Stimulated activated CD8-positive, alpha-beta memory T cell treated with anti-CD3 and anti-CD28 coated beads, Interleukin-4, amount 100 ng/mL, for 48 hours (primary cell): Measurements from ENCODE around the gene MBNL2.

Source experiments
- DNase-seq: peaks from one replicate; pipeline ENCODE4 v3.0.0-alpha.2; 2020

The MBNL2 gene

DNA sequence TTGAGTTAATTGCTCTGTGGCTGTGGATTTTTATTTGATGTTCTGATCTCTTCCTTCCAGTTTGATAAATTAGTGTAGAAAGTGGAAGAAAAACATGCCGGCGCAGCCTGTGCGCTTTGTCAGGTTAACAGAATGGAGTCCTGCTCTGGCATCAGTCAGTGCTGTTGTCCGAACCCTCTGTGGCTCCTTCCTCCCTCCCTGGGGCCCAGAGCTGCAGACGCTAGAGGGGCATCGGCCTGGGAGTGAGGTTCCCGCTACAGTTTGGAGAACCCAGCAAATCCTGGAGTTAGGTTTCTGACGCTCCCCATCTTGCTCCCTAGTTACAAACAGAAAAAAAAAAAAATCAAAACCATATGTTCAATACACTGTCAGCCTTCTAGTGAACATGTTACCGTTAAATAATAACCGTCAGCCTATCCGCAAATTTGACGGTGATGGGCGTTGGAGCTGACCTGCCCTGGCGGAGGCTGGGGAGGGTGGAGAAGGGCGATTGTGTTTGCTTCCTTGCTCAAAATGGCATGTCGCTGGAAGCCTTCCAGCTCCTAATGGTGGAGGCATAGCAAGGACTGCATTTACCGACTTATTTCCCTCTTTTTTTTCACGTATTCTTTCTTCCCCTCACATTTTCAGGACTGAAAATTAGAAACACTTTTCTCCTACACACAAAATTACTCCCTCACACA lies 13.6 kb downstream of the MBNL2 start:
- DNase-seq, result no peak

GRCh38 chr13:97237388-97237787 lies 15.3 kb downstream of the MBNL2 start:
- DNase-seq, result no peak

DNA sequence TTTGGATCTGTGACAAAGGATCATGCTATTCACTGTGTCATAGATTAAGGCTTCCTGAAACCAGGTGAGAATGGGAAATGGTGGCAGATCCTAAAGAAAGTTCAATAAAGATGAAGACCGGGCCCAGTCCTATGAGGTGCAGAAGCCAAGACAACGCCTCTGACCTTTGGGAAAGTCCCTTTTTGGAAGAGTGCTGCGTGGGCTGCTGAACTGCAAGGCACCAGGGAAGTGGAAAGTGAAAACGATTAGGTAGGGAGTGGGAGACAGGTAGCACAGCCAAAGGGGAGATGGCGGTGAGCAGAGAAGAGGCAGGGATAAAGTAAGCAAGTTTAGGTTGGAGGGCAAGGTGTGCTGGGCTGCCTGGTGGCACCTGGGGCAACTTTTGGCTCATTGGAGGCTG lies 16.3 kb downstream of the MBNL2 start:
- DNase-seq, result no peak

DNA sequence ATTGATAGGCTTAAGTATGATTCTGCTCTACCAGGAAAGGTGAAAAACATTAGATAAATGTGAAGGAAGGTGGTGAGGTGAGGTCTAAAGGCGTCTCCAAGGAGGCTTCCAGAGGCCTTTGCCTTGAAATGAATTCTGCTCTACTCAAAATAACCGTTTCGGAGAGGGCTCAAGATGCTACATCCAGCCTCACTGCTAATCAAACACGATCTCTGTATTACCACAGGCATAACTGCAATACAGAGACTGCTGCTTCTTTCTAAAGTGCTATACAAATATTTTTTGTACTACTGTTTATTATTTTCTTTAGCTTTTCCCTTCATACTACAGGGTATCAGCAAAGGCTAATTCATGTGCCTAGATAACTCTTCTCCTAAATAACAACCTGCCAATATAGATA lies 16.8 kb downstream of the MBNL2 start:
- DNase-seq, result no peak

DNA sequence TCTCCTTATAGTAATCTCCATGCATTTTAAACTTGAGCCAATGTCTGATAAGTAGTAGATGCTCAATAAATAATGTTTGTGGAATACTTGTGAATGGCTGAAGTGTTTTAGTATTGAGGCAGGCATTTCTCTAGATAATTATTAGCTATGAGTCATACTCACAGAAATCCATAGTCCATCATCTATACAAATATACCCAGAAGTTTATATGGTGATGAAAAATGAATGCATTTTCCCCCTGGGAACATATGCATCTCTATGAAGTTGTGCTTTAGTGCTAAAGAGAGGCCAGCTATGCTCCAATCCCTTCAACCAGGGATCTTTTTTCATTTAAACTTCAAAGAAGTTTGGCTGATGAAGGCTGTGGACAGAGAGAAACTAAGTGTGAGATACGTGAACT lies 17.2 kb downstream of the MBNL2 start:
- no peak for DNase-seq

DNA sequence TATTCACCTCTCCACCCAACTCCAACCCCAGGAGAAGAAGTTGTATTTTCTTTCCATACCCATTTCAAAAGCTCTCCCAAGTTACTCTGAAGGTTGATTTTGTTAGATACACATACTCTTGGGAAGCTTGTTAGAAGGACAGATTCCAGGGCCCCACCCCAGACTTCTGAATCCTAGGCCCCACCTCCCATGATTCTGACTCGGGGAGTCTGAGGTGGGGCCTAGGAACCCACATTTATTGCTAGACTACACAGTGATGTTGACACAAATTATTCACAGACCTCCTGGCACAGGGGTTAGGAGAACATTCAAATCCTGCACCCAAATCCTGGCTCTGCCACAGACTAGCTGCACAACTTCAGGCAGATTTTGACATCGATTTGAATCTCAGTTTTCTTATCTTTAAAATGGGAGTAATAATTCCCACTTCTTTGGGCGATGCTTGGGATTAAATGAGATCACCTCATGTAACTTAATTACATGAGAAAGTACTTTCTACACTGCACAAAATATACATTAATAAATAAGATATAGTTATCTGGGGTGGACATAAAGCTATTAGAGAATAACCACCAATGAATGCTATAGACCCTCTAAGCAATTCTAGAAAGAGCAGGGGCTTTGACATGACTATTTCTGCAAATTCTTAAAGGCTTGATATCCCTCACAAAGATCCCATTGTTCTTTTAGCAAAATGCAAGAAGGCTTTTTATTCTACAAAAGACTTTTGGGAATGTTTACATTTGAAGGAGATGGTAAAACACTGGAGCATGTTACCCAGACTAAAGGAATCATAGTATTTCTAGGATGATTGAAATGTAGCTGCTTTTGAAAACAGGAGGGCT lies 18.0 kb downstream of the MBNL2 start:
- no peak for DNase-seq

- no peak for DNase-seq
Measured at GRCh38 chr13:97240788-97241734, 18.9 kb downstream of the MBNL2 start.

GRCh38 chr13:97241761-97242160 lies 19.6 kb downstream of the MBNL2 start:
- no peak for DNase-seq

GRCh38 chr13:97242755-97243497 lies 20.8 kb downstream of the MBNL2 start:
- DNase-seq, result no peak

GRCh38 chr13:97243915-97244781 lies 22.0 kb downstream of the MBNL2 start:
- no peak for DNase-seq

- DNase-seq, result no peak
Measured at GRCh38 chr13:97245011-97245410, 22.9 kb downstream of the MBNL2 start.

- no peak for DNase-seq
Measured at GRCh38 chr13:97246596-97247158, 24.5 kb downstream of the MBNL2 start.

- DNase-seq, result no peak
Measured at GRCh38 chr13:97248243-97248642, 26.1 kb downstream of the MBNL2 start.

DNA sequence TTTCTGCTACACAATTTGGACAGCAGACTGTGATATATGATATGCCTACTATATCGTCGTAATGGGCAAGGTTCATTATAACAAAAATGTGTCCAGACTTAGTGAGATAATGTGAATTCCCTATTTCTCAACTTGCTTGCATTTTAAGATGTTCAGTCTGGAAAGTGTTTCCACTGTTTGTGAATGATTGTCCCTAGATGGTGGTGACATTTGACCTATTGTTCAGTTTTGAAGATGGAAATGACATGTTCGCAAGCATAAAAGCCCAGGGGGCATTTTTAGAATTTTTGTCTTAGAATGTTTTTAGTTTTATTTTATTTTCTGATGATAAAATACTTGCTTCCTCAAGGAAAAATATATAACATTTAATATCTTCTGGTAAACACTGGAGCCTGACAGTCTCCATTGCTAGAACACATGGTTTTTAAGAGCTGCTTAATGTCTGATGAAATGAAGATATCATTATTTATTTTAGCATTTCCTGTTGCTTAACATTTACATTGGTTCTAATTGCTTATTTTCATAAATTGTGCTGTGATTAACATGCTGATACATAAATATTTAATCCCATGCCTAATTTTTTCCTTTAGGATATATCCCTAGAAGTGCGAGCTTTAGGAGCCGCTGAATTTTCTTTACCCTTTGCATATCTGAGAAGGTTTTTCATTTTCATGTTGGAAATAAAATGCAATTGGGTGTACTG lies 27.1 kb downstream of the MBNL2 start:
- no peak for DNase-seq

DNA sequence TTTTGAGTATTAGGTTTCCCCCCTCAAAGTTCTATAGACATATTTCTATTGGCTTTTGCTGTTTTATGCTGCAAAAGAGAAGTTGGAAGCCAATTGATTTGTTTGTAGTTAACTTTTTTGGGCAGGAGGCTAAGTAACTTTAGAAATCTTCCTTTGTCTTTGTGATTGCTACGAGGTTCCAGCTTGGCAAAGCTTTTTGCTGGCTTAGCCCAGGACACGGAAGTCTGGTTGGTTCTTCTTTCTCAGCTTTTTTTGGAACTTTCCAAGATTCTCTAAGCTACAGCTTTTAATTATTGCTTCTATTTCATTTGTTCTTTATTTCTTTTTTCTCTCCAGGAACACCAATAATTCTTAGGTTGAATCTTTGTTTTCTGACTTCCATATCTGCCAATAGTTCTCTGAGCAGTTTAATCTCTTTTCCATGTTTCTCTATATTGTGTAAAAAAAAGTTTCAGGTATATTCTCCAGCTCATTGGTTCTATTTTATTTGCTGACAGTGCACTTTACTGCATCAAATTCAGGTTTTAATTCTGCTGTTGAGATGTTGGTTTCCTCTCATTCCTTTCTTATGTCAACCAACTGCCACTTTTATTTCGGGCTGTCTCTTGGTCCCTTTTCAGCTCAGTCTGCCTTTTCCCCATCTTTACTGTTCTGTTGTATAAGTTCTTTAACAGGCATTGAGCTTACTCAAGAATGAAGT lies 27.8 kb downstream of the MBNL2 start:
- no peak for DNase-seq

GRCh38 chr13:97250560-97250959 lies 28.4 kb downstream of the MBNL2 start:
- DNase-seq, result no peak

- no peak for DNase-seq
Measured at GRCh38 chr13:97252735-97253134, 30.6 kb downstream of the MBNL2 start.

GRCh38 chr13:97253581-97254293 lies 31.6 kb downstream of the MBNL2 start:
- DNase-seq, result no peak

GRCh38 chr13:97254816-97255215 lies 32.7 kb downstream of the MBNL2 start:
- no peak for DNase-seq
